SK-N-SH (cell line): ENCODE results near the gene TMEM232. TPM values are rescaled to one million over a fixed set of nuclear protein-coding genes. Genes with fewer than 3 reads are reported as not detected.
A peak's percentile ranks its signal among the peaks of the same experiment; 100 is the strongest.

Source experiments
- CTCF ChIA-PET: fragments of 300-600, 350-600 bp; formaldehyde crosslinking; extraction: SDS; loops from one replicate; lab custom pipeline; 2021; lab: Yijun Ruan, JAX
- POLR2A ChIA-PET: fragments of 350-600 bp; sonication (Branson Sonifier 250); formaldehyde crosslinking; extraction: SDS; loops from one replicate; lab custom pipeline; 2020; ENCODE audit warnings: antibody characterized with exemption, inconsistent platforms; lab: Yijun Ruan, JAX
- DNase-seq: peaks from one replicate; pipeline ENCODE4 v3.0.0; 2012
- H2AFZ ChIP-seq: fragments of 200-600 bp; sonication (generic); 2 replicates; pipeline ENCODE4 v1.8.1; 2016; ENCODE audit warnings: antibody characterized with exemption, mild to moderate bottlenecking, low read depth
- H3F3A ChIP-seq: fragments of 200-600 bp; sonication (generic); replicated peaks from 2 replicates; pipeline ENCODE3; 2016; ENCODE audit warnings: antibody characterized with exemption, mild to moderate bottlenecking; ENCODE audit not compliant: insufficient read depth
- H3K27ac ChIP-seq, 2 experiments: fragments of 200-500 bp in 1 of 2; fragments of 200-600 bp in 1 of 2; sonication (Bioruptor generic) in 1 of 2; sonication (generic), shearing (Covaris generic) in 1 of 2; 2 replicates each; pipeline versions ENCODE4 v1.5.1 to v1.6.1; 2014 to 2016; ENCODE audit warnings: low read depth in 2 of 2, inconsistent platforms in 1 of 2, low read length in 1 of 2, mild to moderate bottlenecking in 1 of 2, mixed read lengths in 1 of 2
- H3K27me3 ChIP-seq: fragments of 200-600 bp; sonication (generic), shearing (Covaris generic); 2 replicates; pipeline ENCODE4 v1.6.1; 2016; ENCODE audit warnings: mixed run types; ENCODE audit not compliant: insufficient read depth
- H3K36me3 ChIP-seq, 2 experiments: fragments of 200-500 bp in 1 of 2; fragments of 200-600 bp in 1 of 2; sonication (Bioruptor generic) in 1 of 2; sonication (generic) in 1 of 2; replicated peaks in 1 of 2; 2 replicates each; pipeline versions ENCODE3 to v1.5.1; 2014 to 2016; ENCODE audit warnings: low read length in 1 of 2, mild to moderate bottlenecking in 1 of 2; ENCODE audit not compliant: insufficient read depth in 2 of 2, control insufficient read depth in 1 of 2
- H3K4me1 ChIP-seq, 2 experiments: fragments of 200-500 bp in 1 of 2; fragments of 200-600 bp in 1 of 2; sonication (Bioruptor generic) in 1 of 2; sonication (generic), shearing (Covaris generic) in 1 of 2; 2 replicates each; pipeline versions ENCODE4 v1.5.1 to v1.6.1; 2014 to 2016; ENCODE audit warnings: low read depth in 1 of 2, low read length in 1 of 2, mixed run types in 1 of 2; ENCODE audit not compliant: insufficient read depth in 2 of 2, control insufficient read depth in 1 of 2
- H3K4me2 ChIP-seq: fragments of 200-600 bp; sonication (generic), shearing (Covaris generic); 2 replicates; pipeline ENCODE4 v1.6.1; 2017; ENCODE audit warnings: mixed run types
- H3K4me3 ChIP-seq, 2 experiments: fragments of 200-500 bp in 1 of 2; fragments of 200-600 bp in 1 of 2; sonication (Bioruptor generic) in 1 of 2; sonication (generic), shearing (Covaris generic) in 1 of 2; 2 replicates each; pipeline versions ENCODE4 v1.5.1 to v1.8.1; 2014 to 2016; ENCODE audit warnings: low read depth in 2 of 2, inconsistent platforms in 1 of 2, low read length in 1 of 2, mild to moderate bottlenecking in 1 of 2, mixed read lengths in 1 of 2, moderate library complexity in 1 of 2
- H3K79me2 ChIP-seq: fragments of 200-600 bp; sonication (generic); 2 replicates; pipeline ENCODE4 v1.8.1; 2017; ENCODE audit warnings: mild to moderate bottlenecking; ENCODE audit not compliant: insufficient read depth
- H3K9ac ChIP-seq: fragments of 200-600 bp; sonication (generic); 2 replicates; pipeline ENCODE4 v1.6.1; 2017; ENCODE audit warnings: mixed run types
- H3K9me2 ChIP-seq: fragments of 200-600 bp; sonication (generic); 2 replicates; pipeline ENCODE4 v1.6.1; 2017; ENCODE audit warnings: mixed run types
- H3K9me3 ChIP-seq: fragments of 200-600 bp; sonication (generic); 2 replicates; pipeline ENCODE4 v1.6.1; 2017; ENCODE audit warnings: mixed run types, mild to moderate bottlenecking, moderate library complexity
- H4K20me1 ChIP-seq: fragments of 200-600 bp; sonication (generic); 2 replicates; pipeline ENCODE4 v1.6.1; 2017; ENCODE audit warnings: mild to moderate bottlenecking, mixed run types; ENCODE audit not compliant: insufficient read depth
- CHD2 ChIP-seq: fragments of 150-350 bp; IDR thresholded peaks from 2 replicates; pipeline ENCODE4 v1.6.1; 2018; ENCODE audit warnings: low read length; ENCODE audit not compliant: partially characterized antibody
- EP300 ChIP-seq, 2 experiments: IDR thresholded peaks; 2 replicates each; pipeline versions ENCODE4 v1.4.0 to v1.6.1; 2012; ENCODE audit warnings: borderline replicate concordance in 1 of 2, low read depth in 1 of 2, low read length in 1 of 2
- FOSL2 ChIP-seq: IDR thresholded peaks from 2 replicates; pipeline ENCODE4 v1.4.0; 2012; ENCODE audit warnings: low read depth, mild to moderate bottlenecking, moderate library complexity, borderline replicate concordance
- FOXJ3 ChIP-seq: sonication (generic); formaldehyde crosslinking; IDR thresholded peaks from 2 replicates; pipeline ENCODE4 v1.5.1; 2020; ENCODE audit warnings: mild to moderate bottlenecking, missing genetic modification reagents
- GABPA ChIP-seq: IDR thresholded peaks from 2 replicates; pipeline ENCODE4 v1.4.0; 2012; ENCODE audit warnings: low read depth, mild to moderate bottlenecking
- GATA2 ChIP-seq: sonication (generic); formaldehyde crosslinking; IDR thresholded peaks from 2 replicates; pipeline ENCODE4 v1.5.0; 2020; ENCODE audit warnings: mild to moderate bottlenecking, missing genetic modification reagents
- IRF3 ChIP-seq: fragments of 150-350 bp; IDR thresholded peaks from 2 replicates; pipeline ENCODE4 v1.6.1; 2016; ENCODE audit warnings: mild to moderate bottlenecking, low read depth, low read length
- JUND ChIP-seq: IDR thresholded peaks from 2 replicates; pipeline ENCODE4 v1.4.0; 2012
- MEF2A ChIP-seq: IDR thresholded peaks from 2 replicates; pipeline ENCODE4 v1.4.0; 2012; ENCODE audit warnings: low read depth, borderline replicate concordance
- MXI1 ChIP-seq: IDR thresholded peaks from 2 replicates; pipeline ENCODE4 v1.6.1; 2012; ENCODE audit warnings: mild to moderate bottlenecking, low read depth, low read length, improper control_type of control experiment
- NRF1 ChIP-seq: IDR thresholded peaks from 2 replicates; pipeline ENCODE4 v1.6.1; 2012; ENCODE audit warnings: low read depth, mild to moderate bottlenecking, low read length
- POLR2AphosphoS5 ChIP-seq: IDR thresholded peaks from 2 replicates; pipeline ENCODE4 v1.6.1; 2012; ENCODE audit warnings: low read depth, low read length
- RAD21 ChIP-seq: IDR thresholded peaks from 2 replicates; pipeline ENCODE4 v1.6.1; 2012; ENCODE audit warnings: mild to moderate bottlenecking, low read length
- RFX5 ChIP-seq: IDR thresholded peaks from 2 replicates; pipeline ENCODE4 v1.6.1; 2012; ENCODE audit warnings: mild to moderate bottlenecking, improper control_type of control experiment, low read length
- RXRA ChIP-seq: IDR thresholded peaks from 2 replicates; pipeline ENCODE4 v1.4.0; 2012; ENCODE audit warnings: low read depth, mild to moderate bottlenecking, borderline replicate concordance
- SIN3A ChIP-seq: IDR thresholded peaks from 2 replicates; pipeline ENCODE4 v1.6.1; 2012; ENCODE audit warnings: low read depth, mild to moderate bottlenecking, low read length, moderate library complexity, borderline replicate concordance
- TAF1 ChIP-seq: IDR thresholded peaks from 2 replicates; pipeline ENCODE4 v1.6.1; 2012; ENCODE audit warnings: low read depth, mild to moderate bottlenecking, low read length, moderate library complexity, borderline replicate concordance
- TEAD4 ChIP-seq: IDR thresholded peaks from 2 replicates; pipeline ENCODE4 v1.4.0; 2012; ENCODE audit warnings: mild to moderate bottlenecking, borderline replicate concordance; ENCODE audit not compliant: insufficient read depth
- YY1 ChIP-seq: IDR thresholded peaks from 2 replicates; pipeline ENCODE4 v1.4.0; 2012; ENCODE audit warnings: low read depth, mild to moderate bottlenecking
- WGBS: methylation state at CpG from one replicate; pipeline ENCODE4 v1.1.6; 2017; ENCODE audit warnings: low lambda C conversion rate; 5-methylcytosine and 5-hydroxymethylcytosine counted together
- polyA plus RNA-seq, 3 experiments: library from polyadenylated mRNA; depleted of rRNA; stranded (reverse); fragments of >200 nt; gene quantifications; 2 replicates each; pipeline ENCODE4 v1.2.3, GENCODE V29; 2012
- TF ChIP-seq, protein P1 (sequence below): IDR thresholded peaks from 2 replicates; pipeline ENCODE4; 2012
- TF ChIP-seq, protein P2 (sequence below): IDR thresholded peaks from 2 replicates; pipeline ENCODE4 v1.4.0; 2012; ENCODE audit warnings: low read depth, borderline replicate concordance

The TMEM232 gene
- polyA plus RNA-seq, 1 of the 3 experiments (the other 2 are of a cell fraction): 0.66 TPM

- TF ChIP-seq SIN3A: no peak
- no peak for TF ChIP-seq CHD2
- TF ChIP-seq GABPA: no peak
- no peak for TF ChIP-seq RFX5
- TF ChIP-seq YY1: no peak
These were observed 257.0 kb downstream of the TMEM232 start (continued) for GRCh38 chr5:110469486-110469885.

- no peaks in the 10 kb centered on the region for H3K36me3 ChIP-seq
- H3K9ac ChIP-seq: no peak overlapping the region
- H3K4me3 ChIP-seq: no peak overlapping the region
- H3K27ac ChIP-seq: no peak overlapping the region
- no peaks in the 10 kb centered on the region for H3K4me1 ChIP-seq
- no peaks in the 10 kb centered on the region for H4K20me1 ChIP-seq
- no peak overlapping the region for H3K4me2 ChIP-seq
- 0 out of 2 replicates have a peak, but pooled peaks cover 3% of the 10 kb centered on the region for H3K9me2 ChIP-seq
- no peaks in the 10 kb centered on the region for H3K79me2 ChIP-seq
- no peaks in the 10 kb centered on the region for H3F3A ChIP-seq
- POLR2A ChIA-PET: no interaction called here
- no peaks in the 10 kb centered on the region for H3K9me3 ChIP-seq
- H2AFZ ChIP-seq: no peak overlapping the region
- TF ChIP-seq, protein P1, sequence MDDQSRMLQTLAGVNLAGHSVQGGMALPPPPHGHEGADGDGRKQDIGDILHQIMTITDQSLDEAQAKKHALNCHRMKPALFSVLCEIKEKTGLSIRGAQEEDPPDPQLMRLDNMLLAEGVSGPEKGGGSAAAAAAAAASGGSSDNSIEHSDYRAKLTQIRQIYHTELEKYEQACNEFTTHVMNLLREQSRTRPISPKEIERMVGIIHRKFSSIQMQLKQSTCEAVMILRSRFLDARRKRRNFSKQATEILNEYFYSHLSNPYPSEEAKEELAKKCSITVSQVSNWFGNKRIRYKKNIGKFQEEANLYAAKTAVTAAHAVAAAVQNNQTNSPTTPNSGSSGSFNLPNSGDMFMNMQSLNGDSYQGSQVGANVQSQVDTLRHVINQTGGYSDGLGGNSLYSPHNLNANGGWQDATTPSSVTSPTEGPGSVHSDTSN: 0 out of 2 replicates have a peak, but pooled peaks have one; percentile 18
- no peak for TF ChIP-seq FOSL2
- TF ChIP-seq, all 33 proteins: peak for 1
- no peak for DNase-seq
- CTCF ChIA-PET: no interaction called here
- H3K27me3 ChIP-seq: no peaks in the 10 kb centered on the region
- WGBS: 44% methylated on average over 2 of the region's 2 CpGs
These were observed 263.4 kb downstream of the TMEM232 start for GRCh38 chr5:110463106-110463505.

DNA sequence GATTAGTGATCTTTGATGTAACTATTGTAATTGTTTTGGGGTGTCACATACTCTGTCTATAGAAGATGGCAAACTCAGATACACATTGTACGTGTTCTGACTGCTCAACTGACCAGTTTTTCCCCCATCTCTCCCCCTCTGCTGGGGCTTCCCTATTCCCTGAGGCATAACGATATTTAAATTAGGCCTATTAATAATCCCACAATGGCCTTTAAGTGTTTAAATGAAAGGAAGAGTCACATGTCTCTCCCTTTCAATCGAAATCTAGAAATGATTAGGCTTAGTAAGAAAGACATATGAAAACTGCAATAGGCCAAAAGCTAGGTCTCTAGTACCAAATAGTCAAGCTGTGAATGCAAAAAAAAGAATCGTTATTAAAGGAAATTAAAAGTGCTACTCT is 265.6 kb downstream of the TMEM232 start:
- WGBS: 70% methylated on average over 4 of the region's 4 CpGs
- CTCF ChIA-PET: no interaction called here

GRCh38 chr5:110458313-110458712 is 268.2 kb downstream of the TMEM232 start:
- 100% methylated on average over 1 of the region's 1 CpG for WGBS
- TF ChIP-seq CHD2 (no peak), EP300 (IDR thresholded peaks at IDR 0.05; ENCODE audit: borderline replicate concordance in 1 of 2, low read depth in 1 of 2, low read length in 1 of 2) (no peak), RAD21 (no peak), IRF3 (no peak), POLR2AphosphoS5 (no peak), NRF1 (no peak), JUND (no peak), TEAD4 (no peak), FOXJ3 (no peak), MXI1 (no peak), RXRA (no peak), MEF2A (no peak)
- TF ChIP-seq, protein P2, sequence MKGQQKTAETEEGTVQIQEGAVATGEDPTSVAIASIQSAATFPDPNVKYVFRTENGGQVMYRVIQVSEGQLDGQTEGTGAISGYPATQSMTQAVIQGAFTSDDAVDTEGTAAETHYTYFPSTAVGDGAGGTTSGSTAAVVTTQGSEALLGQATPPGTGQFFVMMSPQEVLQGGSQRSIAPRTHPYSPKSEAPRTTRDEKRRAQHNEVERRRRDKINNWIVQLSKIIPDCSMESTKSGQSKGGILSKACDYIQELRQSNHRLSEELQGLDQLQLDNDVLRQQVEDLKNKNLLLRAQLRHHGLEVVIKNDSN: no peak

More for the DNA sequence above, 265.6 kb downstream of the TMEM232 start:
- H3K36me3 ChIP-seq: no peaks in the 10 kb centered on the region
- H3F3A ChIP-seq: no peaks in the 10 kb centered on the region
- H3K27me3 ChIP-seq: no peaks in the 10 kb centered on the region
- H4K20me1 ChIP-seq: no peaks in the 10 kb centered on the region
- no peak for TF ChIP-seq CHD2
- TF ChIP-seq FOSL2: no peak
- no peak for TF ChIP-seq GATA2 (CRISPR knock-in tag)
- no peak for TF ChIP-seq TAF1
- H2AFZ ChIP-seq: no peak overlapping the region
- no peak overlapping the region for H3K4me3 ChIP-seq
- no peak overlapping the region for H3K4me2 ChIP-seq
- no peak for DNase-seq
- no peaks in the 10 kb centered on the region for H3K9me3 ChIP-seq
- no peak overlapping the region for H3K27ac ChIP-seq
- no peak overlapping the region for H3K9ac ChIP-seq
- no peaks in the 10 kb centered on the region for H3K4me1 ChIP-seq
- no peaks in the 10 kb centered on the region for H3K79me2 ChIP-seq
- no peaks in the 10 kb centered on the region for H3K9me2 ChIP-seq
- POLR2A ChIA-PET: no interaction called here

More at GRCh38 chr5:110458313-110458712, 268.2 kb downstream of the TMEM232 start:
- Histone ChIP-seq H3K9me3 (no peaks in the 10 kb centered on the region), H3K79me2 (no peaks in the 10 kb centered on the region), H3K36me3 (no peaks in the 10 kb centered on the region), H3K4me3 (no peak overlapping the region), H3F3A (no peaks in the 10 kb centered on the region), H2AFZ (no peak overlapping the region), H4K20me1 (no peaks in the 10 kb centered on the region), H3K9me2 (no peaks in the 10 kb centered on the region), H3K4me2 (no peak overlapping the region), H3K27me3 (no peaks in the 10 kb centered on the region), H3K27ac (no peak overlapping the region), H3K4me1 (no peaks in the 10 kb centered on the region), H3K9ac (no peak overlapping the region)
- ChIA-PET POLR2A (no interaction called here), CTCF (no interaction called here)
- no peak for DNase-seq
